SK-N-SH (cell line): Measurements from ENCODE around the gene FBLN7. TPM values are rescaled to one million over a fixed set of nuclear protein-coding genes. Genes with fewer than 3 reads are reported as not detected.

ENCODE experiments used
- CTCF ChIA-PET: fragments of 300-600, 350-600 bp; formaldehyde crosslinking; extraction: SDS; loops from one replicate; lab custom pipeline; 2021; lab: Yijun Ruan, JAX
- POLR2A ChIA-PET: fragments of 350-600 bp; sonication (Branson Sonifier 250); formaldehyde crosslinking; extraction: SDS; loops from one replicate; lab custom pipeline; 2020; ENCODE audit warnings: antibody characterized with exemption, inconsistent platforms; lab: Yijun Ruan, JAX
- DNase-seq: peaks from one replicate; pipeline ENCODE4 v3.0.0; 2012
- H2AFZ ChIP-seq: fragments of 200-600 bp; sonication (generic); 2 replicates; pipeline ENCODE4 v1.8.1; 2016; ENCODE audit warnings: antibody characterized with exemption, mild to moderate bottlenecking, low read depth
- H3F3A ChIP-seq: fragments of 200-600 bp; sonication (generic); replicated peaks from 2 replicates; pipeline ENCODE3; 2016; ENCODE audit warnings: antibody characterized with exemption, mild to moderate bottlenecking; ENCODE audit not compliant: insufficient read depth
- H3K27ac ChIP-seq, 2 experiments: fragments of 200-500 bp in 1 of 2; fragments of 200-600 bp in 1 of 2; sonication (Bioruptor generic) in 1 of 2; sonication (generic), shearing (Covaris generic) in 1 of 2; 2 replicates each; pipeline versions ENCODE4 v1.5.1 to v1.6.1; 2014 to 2016; ENCODE audit warnings: low read depth in 2 of 2, inconsistent platforms in 1 of 2, low read length in 1 of 2, mild to moderate bottlenecking in 1 of 2, mixed read lengths in 1 of 2
- H3K27me3 ChIP-seq: fragments of 200-600 bp; sonication (generic), shearing (Covaris generic); 2 replicates; pipeline ENCODE4 v1.6.1; 2016; ENCODE audit warnings: mixed run types; ENCODE audit not compliant: insufficient read depth
- H3K36me3 ChIP-seq, 2 experiments: fragments of 200-500 bp in 1 of 2; fragments of 200-600 bp in 1 of 2; sonication (Bioruptor generic) in 1 of 2; sonication (generic) in 1 of 2; replicated peaks in 1 of 2; 2 replicates each; pipeline versions ENCODE3 to v1.5.1; 2014 to 2016; ENCODE audit warnings: low read length in 1 of 2, mild to moderate bottlenecking in 1 of 2; ENCODE audit not compliant: insufficient read depth in 2 of 2, control insufficient read depth in 1 of 2
- H3K4me1 ChIP-seq, 2 experiments: fragments of 200-500 bp in 1 of 2; fragments of 200-600 bp in 1 of 2; sonication (Bioruptor generic) in 1 of 2; sonication (generic), shearing (Covaris generic) in 1 of 2; 2 replicates each; pipeline versions ENCODE4 v1.5.1 to v1.6.1; 2014 to 2016; ENCODE audit warnings: low read depth in 1 of 2, low read length in 1 of 2, mixed run types in 1 of 2; ENCODE audit not compliant: insufficient read depth in 2 of 2, control insufficient read depth in 1 of 2
- H3K4me2 ChIP-seq: fragments of 200-600 bp; sonication (generic), shearing (Covaris generic); 2 replicates; pipeline ENCODE4 v1.6.1; 2017; ENCODE audit warnings: mixed run types
- H3K4me3 ChIP-seq, 2 experiments: fragments of 200-500 bp in 1 of 2; fragments of 200-600 bp in 1 of 2; sonication (Bioruptor generic) in 1 of 2; sonication (generic), shearing (Covaris generic) in 1 of 2; 2 replicates each; pipeline versions ENCODE4 v1.5.1 to v1.8.1; 2014 to 2016; ENCODE audit warnings: low read depth in 2 of 2, inconsistent platforms in 1 of 2, low read length in 1 of 2, mild to moderate bottlenecking in 1 of 2, mixed read lengths in 1 of 2, moderate library complexity in 1 of 2
- H3K79me2 ChIP-seq: fragments of 200-600 bp; sonication (generic); 2 replicates; pipeline ENCODE4 v1.8.1; 2017; ENCODE audit warnings: mild to moderate bottlenecking; ENCODE audit not compliant: insufficient read depth
- H3K9ac ChIP-seq: fragments of 200-600 bp; sonication (generic); 2 replicates; pipeline ENCODE4 v1.6.1; 2017; ENCODE audit warnings: mixed run types
- H3K9me2 ChIP-seq: fragments of 200-600 bp; sonication (generic); 2 replicates; pipeline ENCODE4 v1.6.1; 2017; ENCODE audit warnings: mixed run types
- H3K9me3 ChIP-seq: fragments of 200-600 bp; sonication (generic); 2 replicates; pipeline ENCODE4 v1.6.1; 2017; ENCODE audit warnings: mixed run types, mild to moderate bottlenecking, moderate library complexity
- H4K20me1 ChIP-seq: fragments of 200-600 bp; sonication (generic); 2 replicates; pipeline ENCODE4 v1.6.1; 2017; ENCODE audit warnings: mild to moderate bottlenecking, mixed run types; ENCODE audit not compliant: insufficient read depth
- CHD2 ChIP-seq: fragments of 150-350 bp; IDR thresholded peaks from 2 replicates; pipeline ENCODE4 v1.6.1; 2018; ENCODE audit warnings: low read length; ENCODE audit not compliant: partially characterized antibody
- ELF1 ChIP-seq: IDR thresholded peaks from 2 replicates; pipeline ENCODE4 v1.4.0; 2012
- FOSL2 ChIP-seq: IDR thresholded peaks from 2 replicates; pipeline ENCODE4 v1.4.0; 2012; ENCODE audit warnings: low read depth, mild to moderate bottlenecking, moderate library complexity, borderline replicate concordance
- FOXJ3 ChIP-seq: sonication (generic); formaldehyde crosslinking; IDR thresholded peaks from 2 replicates; pipeline ENCODE4 v1.5.1; 2020; ENCODE audit warnings: mild to moderate bottlenecking, missing genetic modification reagents
- FOXM1 ChIP-seq: IDR thresholded peaks from 2 replicates; pipeline ENCODE4 v1.4.0; 2012; ENCODE audit warnings: low read depth, mild to moderate bottlenecking
- GATA2 ChIP-seq: sonication (generic); formaldehyde crosslinking; IDR thresholded peaks from 2 replicates; pipeline ENCODE4 v1.5.0; 2020; ENCODE audit warnings: mild to moderate bottlenecking, missing genetic modification reagents
- MXI1 ChIP-seq: IDR thresholded peaks from 2 replicates; pipeline ENCODE4 v1.6.1; 2012; ENCODE audit warnings: mild to moderate bottlenecking, low read depth, low read length, improper control_type of control experiment
- POLR2AphosphoS5 ChIP-seq: IDR thresholded peaks from 2 replicates; pipeline ENCODE4 v1.6.1; 2012; ENCODE audit warnings: low read depth, low read length
- RAD21 ChIP-seq: IDR thresholded peaks from 2 replicates; pipeline ENCODE4 v1.6.1; 2012; ENCODE audit warnings: mild to moderate bottlenecking, low read length
- SIN3A ChIP-seq: IDR thresholded peaks from 2 replicates; pipeline ENCODE4 v1.6.1; 2012; ENCODE audit warnings: low read depth, mild to moderate bottlenecking, low read length, moderate library complexity, borderline replicate concordance
- SMC3 ChIP-seq: IDR thresholded peaks from 2 replicates; pipeline ENCODE4 v1.6.1; 2012; ENCODE audit warnings: low read depth, low read length, improper control_type of control experiment
- TAF1 ChIP-seq: IDR thresholded peaks from 2 replicates; pipeline ENCODE4 v1.6.1; 2012; ENCODE audit warnings: low read depth, mild to moderate bottlenecking, low read length, moderate library complexity, borderline replicate concordance
- USF1 ChIP-seq: IDR thresholded peaks from 2 replicates; pipeline ENCODE4 v1.4.0; 2012; ENCODE audit warnings: low read depth, borderline replicate concordance
- USF2 ChIP-seq: fragments of 150-350 bp; IDR thresholded peaks from 2 replicates; pipeline ENCODE4 v1.6.1; 2017; ENCODE audit warnings: antibody characterized with exemption, low read length, low read depth, borderline replicate concordance
- YY1 ChIP-seq: IDR thresholded peaks from 2 replicates; pipeline ENCODE4 v1.4.0; 2012; ENCODE audit warnings: low read depth, mild to moderate bottlenecking
- ZBTB33 ChIP-seq: IDR thresholded peaks from 2 replicates; pipeline ENCODE4 v1.4.0; 2012; ENCODE audit warnings: low read depth, borderline replicate concordance
- WGBS: methylation state at CpG from one replicate; pipeline ENCODE4 v1.1.6; 2017; ENCODE audit warnings: low lambda C conversion rate; 5-methylcytosine and 5-hydroxymethylcytosine counted together
- polyA plus RNA-seq, 3 experiments: library from polyadenylated mRNA; depleted of rRNA; stranded (reverse); fragments of >200 nt; gene quantifications; 2 replicates each; pipeline ENCODE4 v1.2.3, GENCODE V29; 2012

Gene FBLN7
- polyA plus RNA-seq, 1 of the 3 experiments (the other 2 are of a cell fraction) = 4.4 TPM

GRCh38 chr2:112168422-112169124 is 30.4 kb downstream of the FBLN7 start:
- Histone ChIP-seq H3K27me3 (no peaks in the 10 kb centered on the region), H4K20me1 (no peaks in the 10 kb centered on the region), H3F3A (no peaks in the 10 kb centered on the region), H3K4me1 (peaks cover 0 to 1% of the 10 kb centered on the region in 2 experiments; a peak in 2 of 4 replicates), H3K4me3 (no peak overlapping the region), H3K79me2 (no peaks in the 10 kb centered on the region), H2AFZ (no peak overlapping the region), H3K27ac (no peak overlapping the region), H3K36me3 (no peaks in the 10 kb centered on the region), H3K9ac (no peak overlapping the region), H3K9me3 (no peaks in the 10 kb centered on the region), H3K4me2 (no peak overlapping the region), H3K9me2 (no peaks in the 10 kb centered on the region)
- TF ChIP-seq USF1 (no peak), ELF1 (no peak), USF2 (no peak), GATA2 (CRISPR knock-in tag) (no peak), MXI1 (no peak), CHD2 (no peak)
- WGBS = 85% methylated on average over 10 of the region's 10 CpGs
- ChIA-PET CTCF (no interaction called here), POLR2A (no interaction called here)
- no peak for DNase-seq

- Histone ChIP-seq H3K4me3 (no peak overlapping the region), H3K36me3 (no peaks in the 10 kb centered on the region), H3K9me3 (no peaks in the 10 kb centered on the region), H3K27ac (no peak overlapping the region), H3K79me2 (no peaks in the 10 kb centered on the region), H3K4me1 (peaks cover 0 to 7% of the 10 kb centered on the region in 2 experiments; a peak in 2 of 4 replicates), H3K27me3 (no peaks in the 10 kb centered on the region), H3K9me2 (no peaks in the 10 kb centered on the region), H2AFZ (no peak overlapping the region)
- no peak for DNase-seq
- CTCF ChIA-PET = interaction anchor here (1.1 kb wide), 1 partner anchor 27 kb away, joined by 3 read pairs; no protein-coding TSS in a partner anchor
- no peak for TF ChIP-seq FOSL2
- TF ChIP-seq USF2 = no peak
- no peak for TF ChIP-seq SIN3A
- no peak for TF ChIP-seq GATA2 (CRISPR knock-in tag)
- no peak for TF ChIP-seq TAF1
- TF ChIP-seq SMC3 = no peak
- TF ChIP-seq YY1 = no peak
- no peak for TF ChIP-seq FOXM1
- TF ChIP-seq FOXJ3 (CRISPR knock-in tag) = no peak
- no peak for TF ChIP-seq ZBTB33
- TF ChIP-seq RAD21 = no peak
- no peak for TF ChIP-seq ELF1
- TF ChIP-seq POLR2AphosphoS5 = no peak
- TF ChIP-seq, all 33 proteins: peak for 0
- H3K9ac ChIP-seq = no peak overlapping the region
- POLR2A ChIA-PET = no interaction called here
- no peaks in the 10 kb centered on the region for H4K20me1 ChIP-seq
- WGBS = 87% methylated on average over 4 of the region's 4 CpGs
- no peaks in the 10 kb centered on the region for H3F3A ChIP-seq
- H3K4me2 ChIP-seq = no peak overlapping the region
Measured at GRCh38 chr2:112170495-112170894, 32.3 kb downstream of the FBLN7 start.
